Effector memory CD8-positive, alpha-beta T cell (primary cell): ENCODE measurements around the gene WNT6.
A peak's percentile ranks its signal among the peaks of the same experiment; 100 is the strongest.

Source experiments
- ATAC-seq: fragments of 150-1000 bp; cut with Tn5 transposase; replicated peaks from 2 replicates; pipeline ENCODE4 v1.10.0; 2021; ENCODE audit warnings: mild to moderate bottlenecking, moderate library complexity
- DNase-seq, 3 experiments: peaks; one replicate each; pipeline ENCODE4 v3.0.0; 2021
- H3K27ac Mint-ChIP-seq, 2 donors: one replicate each; pipeline ENCODE4 v1.8.0; 2022; ENCODE audit warnings: mild to moderate bottlenecking in 2 of 2, mixed read lengths in 2 of 2, moderate library complexity in 2 of 2
- H3K27me3 Mint-ChIP-seq, 2 donors: one replicate each; pipeline ENCODE4 v1.8.0; 2022; ENCODE audit warnings: mixed read lengths in 2 of 2
- H3K36me3 Mint-ChIP-seq: one replicate; pipeline ENCODE4 v1.8.0; 2022; ENCODE audit warnings: mild to moderate bottlenecking, moderate library complexity, mixed read lengths; ENCODE audit not compliant: insufficient read depth
- H3K4me1 Mint-ChIP-seq, 2 donors: one replicate each; pipeline ENCODE4 v1.8.0; 2022; ENCODE audit warnings: low read depth in 2 of 2, mixed read lengths in 2 of 2
- H3K4me3 Mint-ChIP-seq, 2 donors: one replicate each; pipeline ENCODE4 v1.8.0; 2022; ENCODE audit warnings: mild to moderate bottlenecking in 2 of 2, mixed read lengths in 2 of 2, moderate library complexity in 2 of 2
- H3K9me3 Mint-ChIP-seq, 2 donors: one replicate each; pipeline ENCODE4 v1.8.0; 2022; ENCODE audit warnings: mixed read lengths in 2 of 2

Gene WNT6

DNA sequence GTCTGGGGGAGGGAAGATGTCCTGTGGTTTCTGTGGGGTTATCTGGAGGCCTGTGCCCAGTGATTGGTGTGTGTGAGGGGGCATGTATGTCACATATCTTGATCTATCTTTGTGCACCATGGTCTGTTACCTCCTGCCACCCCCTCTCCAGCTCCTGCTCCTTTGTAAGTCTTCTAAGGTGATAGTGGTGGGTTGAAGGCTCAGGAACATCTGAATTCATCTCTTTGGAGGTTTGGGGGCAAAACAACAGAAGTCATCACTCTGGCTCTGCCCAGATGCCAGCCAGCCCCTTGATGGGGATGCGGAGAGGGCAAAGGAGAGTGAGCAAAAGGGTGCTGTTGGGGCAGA, 2.7 kb upstream of the WNT6 start:
- no peak for DNase-seq
- no peak for ATAC-seq
- H3K4me1 Mint-ChIP-seq = peaks cover 12 to 15% of the 10 kb centered on the region in 2 donors
- no peak overlapping the region for H3K4me3 Mint-ChIP-seq
- H3K27ac Mint-ChIP-seq = no peak overlapping the region
- peaks cover 5% of the 10 kb centered on the region for H3K36me3 Mint-ChIP-seq
- peaks cover 87 to 91% of the 10 kb centered on the region in 2 donors for H3K27me3 Mint-ChIP-seq
- H3K9me3 Mint-ChIP-seq = no peaks in the 10 kb centered on the region

DNA sequence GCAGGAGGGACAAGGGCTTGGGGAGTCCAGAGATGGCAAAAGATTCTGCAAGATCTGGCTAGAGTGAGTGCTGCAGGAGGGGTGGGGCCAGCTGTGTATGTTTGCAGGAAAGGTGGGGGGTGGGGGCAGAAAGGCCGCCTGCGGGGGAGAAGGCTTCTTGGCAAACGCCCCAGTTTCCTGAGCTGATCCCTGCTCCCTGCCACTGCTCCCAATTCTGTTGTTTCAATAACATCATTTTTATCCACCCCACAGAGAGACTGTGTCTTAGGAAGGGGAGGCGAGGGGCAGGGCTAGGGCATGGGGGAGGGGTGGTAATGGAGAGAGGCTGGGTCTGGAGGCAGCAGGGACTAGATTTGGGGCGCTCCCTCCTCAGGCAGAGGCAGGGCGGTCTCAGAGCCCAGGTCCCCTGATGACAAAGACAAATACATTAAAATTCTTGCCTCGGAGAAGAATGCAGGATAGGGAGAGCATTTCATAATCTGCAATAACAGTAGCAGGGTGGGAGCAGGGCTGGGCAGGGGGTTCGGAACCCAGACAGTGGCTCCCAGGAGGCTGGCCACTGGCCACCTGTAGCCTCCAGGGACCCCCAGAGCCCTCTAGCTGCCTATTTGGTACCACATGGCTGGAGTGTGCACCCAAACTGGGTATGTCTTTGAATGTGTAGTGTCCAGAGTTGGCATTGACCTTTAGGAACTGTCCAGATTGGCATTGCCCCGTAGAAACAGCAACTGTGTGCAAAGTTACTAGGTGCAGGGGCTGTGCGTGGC, 2.1 kb upstream of the WNT6 start:
- Mint-ChIP-seq H3K36me3 (peaks cover 5% of the 10 kb centered on the region), H3K27me3 (peaks cover 90 to 98% of the 10 kb centered on the region in 2 donors), H3K9me3 (no peaks in the 10 kb centered on the region), H3K4me3 (no peak overlapping the region), H3K27ac (no peak overlapping the region), H3K4me1 (peaks cover 12 to 15% of the 10 kb centered on the region in 2 donors)
- DNase-seq (no peak), ATAC-seq (no peak)

DNA sequence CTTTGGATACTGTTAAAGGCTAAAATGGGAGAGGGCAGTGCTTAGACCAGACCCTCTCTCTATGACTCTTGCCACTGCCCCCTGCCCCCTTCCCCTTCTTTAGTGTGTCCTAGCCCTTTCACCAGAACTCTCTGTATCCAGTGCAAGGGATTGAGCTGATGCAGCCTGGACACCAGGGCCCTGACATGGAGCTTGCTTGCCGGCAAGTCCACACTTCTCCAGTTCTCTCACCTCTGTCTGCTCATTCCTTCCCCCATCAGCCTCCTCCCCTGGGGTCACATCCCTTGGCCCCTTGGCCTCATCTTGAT, 1.5 kb upstream of the WNT6 start:
- Mint-ChIP-seq H3K27me3 (peaks cover 91 to 98% of the 10 kb centered on the region in 2 donors), H3K9me3 (no peaks in the 10 kb centered on the region), H3K36me3 (peaks cover 5% of the 10 kb centered on the region), H3K4me3 (no peak overlapping the region), H3K4me1 (peaks cover 12 to 15% of the 10 kb centered on the region in 2 donors), H3K27ac (no peak overlapping the region)
- no peak for ATAC-seq
- no peak for DNase-seq

DNA sequence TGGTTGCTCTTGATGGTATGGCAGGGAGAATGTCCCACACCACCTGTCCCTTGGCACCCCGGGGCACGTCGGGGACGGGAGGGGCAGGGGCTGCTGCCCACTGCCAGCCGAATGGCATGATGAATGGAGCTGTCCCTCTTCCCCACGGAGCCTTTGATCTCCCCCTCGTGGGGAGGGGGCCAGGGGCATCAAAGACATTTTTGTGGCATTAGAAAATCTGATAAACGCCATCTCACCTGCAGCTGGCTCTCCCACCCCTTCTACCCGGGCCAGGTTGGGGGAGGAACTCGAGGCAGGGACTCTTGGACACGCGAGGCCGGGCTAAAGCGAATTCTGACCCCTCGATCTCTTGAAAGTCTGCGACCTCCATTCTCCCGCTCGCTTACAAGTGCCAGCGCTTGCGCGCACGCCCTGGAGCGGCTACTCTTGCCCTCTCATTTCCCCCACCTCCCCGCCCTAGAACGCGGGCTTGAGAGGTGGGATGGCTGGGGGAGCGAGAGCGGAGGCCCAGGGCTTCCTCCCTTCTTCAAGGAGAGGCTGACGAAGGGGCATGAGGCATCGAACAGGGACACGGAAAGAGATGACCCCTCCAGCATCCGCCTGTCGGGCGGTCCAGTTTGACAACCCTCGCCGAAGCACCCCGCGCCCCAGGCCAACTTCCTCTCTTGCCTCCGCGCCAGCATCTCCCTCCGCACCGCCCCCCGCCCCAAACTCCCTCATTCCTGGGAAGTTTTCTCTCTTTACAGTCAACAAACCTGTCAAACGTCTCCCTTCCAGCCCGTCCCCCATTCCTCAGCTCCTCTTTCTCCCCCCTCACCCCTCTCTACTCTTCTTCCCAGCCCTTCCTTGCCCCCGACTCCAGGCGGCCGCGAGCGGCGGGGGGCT, 692 bp upstream of the WNT6 start:
- DNase-seq (no peak), ATAC-seq (no peak)
- Mint-ChIP-seq H3K4me1 (peaks cover 12 to 15% of the 10 kb centered on the region in 2 donors), H3K9me3 (no peaks in the 10 kb centered on the region), H3K27ac (no peak overlapping the region), H3K4me3 (peak overlapping the region; percentile 72), H3K36me3 (peaks cover 5% of the 10 kb centered on the region), H3K27me3 (peaks cover 91 to 98% of the 10 kb centered on the region in 2 donors)

DNA sequence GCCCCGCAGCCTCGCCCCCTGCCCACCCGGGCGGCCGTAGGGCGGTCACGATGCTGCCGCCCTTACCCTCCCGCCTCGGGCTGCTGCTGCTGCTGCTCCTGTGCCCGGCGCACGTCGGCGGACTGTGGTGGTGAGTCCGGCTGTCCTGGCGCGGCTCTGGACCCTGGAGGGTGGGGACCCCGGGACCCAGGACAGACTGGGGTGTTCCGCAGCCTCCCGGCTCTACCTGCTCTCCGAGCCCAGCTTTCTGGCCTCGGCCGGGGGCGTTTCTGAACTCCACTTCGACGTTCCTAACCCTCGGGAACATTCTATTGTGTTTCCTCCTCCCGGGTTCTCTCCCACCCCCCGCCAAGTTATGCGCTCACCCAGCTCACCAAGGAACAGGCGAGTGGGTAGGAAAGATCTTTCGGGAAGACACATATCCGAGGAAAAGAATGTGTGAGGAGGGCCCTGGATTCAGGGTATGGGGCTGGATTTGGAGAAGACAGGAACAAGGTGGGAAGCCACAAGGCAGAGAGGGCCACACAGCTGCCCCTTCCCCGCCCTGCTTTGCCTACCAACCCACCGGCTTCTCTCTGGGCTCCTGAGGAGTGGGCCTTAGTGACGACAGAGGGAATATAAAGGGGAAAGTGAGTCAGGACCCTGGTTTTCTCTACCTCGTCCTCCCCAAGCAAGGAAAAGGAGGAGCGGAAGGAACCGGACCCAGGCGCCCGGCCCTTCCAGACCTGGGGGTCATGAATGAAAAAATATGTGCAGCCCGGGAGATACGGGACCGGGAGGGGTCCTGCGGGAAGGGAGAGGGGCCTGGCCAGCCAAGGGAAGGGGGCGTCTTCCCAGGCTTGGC, 605 bp downstream of the WNT6 start:
- DNase-seq (no peak), ATAC-seq (no peak)
- peaks cover 12 to 15% of the 10 kb centered on the region in 2 donors for H3K4me1 Mint-ChIP-seq
- no peak overlapping the region for H3K27ac Mint-ChIP-seq
- no peaks in the 10 kb centered on the region for H3K9me3 Mint-ChIP-seq
- H3K36me3 Mint-ChIP-seq = peaks cover 4% of the 10 kb centered on the region
- peaks cover 91 to 98% of the 10 kb centered on the region in 2 donors for H3K27me3 Mint-ChIP-seq
- H3K4me3 Mint-ChIP-seq = peak overlapping the region; percentile 71 to 81

DNA sequence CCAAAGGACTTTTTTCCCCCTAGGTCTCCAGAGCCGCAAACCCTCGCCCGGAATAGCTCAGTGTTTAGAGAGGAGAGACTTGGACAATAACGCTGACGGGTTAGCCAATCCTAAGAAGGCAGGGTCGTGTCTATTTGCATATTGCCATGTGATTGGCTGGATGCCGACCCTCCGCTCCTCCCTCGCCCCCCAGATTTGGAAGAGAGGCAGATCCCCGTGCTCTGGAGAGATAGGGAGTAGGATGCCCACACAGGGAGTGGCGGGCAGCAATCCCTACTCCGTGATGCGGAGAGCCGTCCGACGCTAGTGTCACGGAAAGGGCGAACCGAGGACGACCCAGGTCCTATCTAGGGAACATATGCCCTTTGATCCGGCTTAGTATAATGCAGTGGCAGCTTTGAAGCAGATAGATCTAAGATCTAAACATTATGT, 1.4 kb downstream of the WNT6 start:
- Mint-ChIP-seq H3K27me3 (peaks cover 85 to 98% of the 10 kb centered on the region in 2 donors), H3K36me3 (peaks cover 3% of the 10 kb centered on the region), H3K4me1 (peaks cover 12 to 15% of the 10 kb centered on the region in 2 donors), H3K9me3 (no peaks in the 10 kb centered on the region), H3K27ac (no peak overlapping the region), H3K4me3 (peak overlapping the region; percentile 14 to 71)
- ATAC-seq = peak; percentile 36
- DNase-seq = no peak

DNA sequence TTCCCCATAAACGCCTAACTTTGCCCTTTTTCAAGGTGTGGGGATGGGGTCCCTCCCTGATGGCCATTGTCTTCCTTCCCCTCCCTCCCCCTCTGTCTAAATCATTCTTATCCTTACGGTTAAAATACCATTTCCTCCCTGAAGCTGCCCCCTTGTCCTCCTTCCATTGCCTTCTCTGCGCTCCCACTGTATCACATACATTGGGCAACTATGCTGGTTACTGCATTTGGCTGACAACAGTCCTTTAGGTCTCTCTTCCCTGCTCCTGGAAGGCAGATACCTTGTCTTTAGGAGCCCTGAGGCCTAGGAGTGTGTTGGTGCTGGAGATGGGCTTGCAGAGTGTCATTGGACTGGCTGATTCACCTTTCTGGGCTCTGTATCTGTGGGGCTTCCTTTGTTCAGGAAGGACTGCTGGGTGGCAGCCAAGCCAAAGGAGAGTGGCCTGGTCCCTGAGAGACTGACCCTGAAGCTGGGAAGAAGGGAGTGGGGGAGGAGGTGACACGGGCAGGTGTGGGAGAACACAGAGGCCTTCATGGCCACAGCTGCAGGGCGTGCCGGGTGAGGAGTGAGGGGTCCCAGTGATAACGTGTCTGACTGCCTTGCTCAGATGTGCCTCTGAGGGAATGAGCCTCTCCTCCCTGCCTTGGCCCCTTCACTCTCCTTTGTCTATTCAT, 2.2 kb downstream of the WNT6 start:
- no peaks in the 10 kb centered on the region for H3K9me3 Mint-ChIP-seq
- H3K36me3 Mint-ChIP-seq = peaks cover 3% of the 10 kb centered on the region
- peaks cover 76 to 98% of the 10 kb centered on the region in 2 donors for H3K27me3 Mint-ChIP-seq
- H3K4me3 Mint-ChIP-seq = no peak overlapping the region
- DNase-seq = no peak
- ATAC-seq = no peak
- no peak overlapping the region for H3K27ac Mint-ChIP-seq
- peaks cover 12 to 15% of the 10 kb centered on the region in 2 donors for H3K4me1 Mint-ChIP-seq

DNA sequence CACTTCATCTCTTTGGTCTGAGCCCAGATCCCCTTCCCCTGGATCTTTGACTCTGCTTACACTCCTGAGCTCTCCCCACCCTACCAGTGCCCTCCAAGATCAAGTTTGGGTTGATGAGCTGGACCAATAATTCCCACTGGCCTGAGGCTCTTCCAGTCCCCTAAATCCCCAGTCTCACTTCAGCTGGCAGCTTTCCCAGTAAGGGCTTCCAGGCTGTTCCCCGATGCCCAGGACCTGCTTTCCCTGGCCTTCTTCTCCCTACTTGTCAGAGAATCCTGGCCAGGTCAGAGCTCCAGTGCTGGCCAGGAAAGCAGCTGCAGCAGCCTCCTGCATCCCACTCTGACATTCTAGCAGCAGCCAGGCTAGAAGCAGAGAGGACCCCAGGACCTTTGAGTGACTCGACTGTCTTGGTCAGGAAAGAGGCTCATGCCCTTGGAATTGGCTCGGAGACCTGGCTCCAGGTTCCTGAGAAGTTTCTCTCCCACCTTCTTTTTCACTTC, 3.5 kb downstream of the WNT6 start:
- no peak for DNase-seq
- Mint-ChIP-seq H3K36me3 (peaks cover 3% of the 10 kb centered on the region), H3K4me3 (no peak overlapping the region), H3K9me3 (no peaks in the 10 kb centered on the region), H3K27me3 (peaks cover 69 to 98% of the 10 kb centered on the region in 2 donors), H3K27ac (no peak overlapping the region), H3K4me1 (peaks cover 12 to 15% of the 10 kb centered on the region in 2 donors)
- no peak for ATAC-seq

DNA sequence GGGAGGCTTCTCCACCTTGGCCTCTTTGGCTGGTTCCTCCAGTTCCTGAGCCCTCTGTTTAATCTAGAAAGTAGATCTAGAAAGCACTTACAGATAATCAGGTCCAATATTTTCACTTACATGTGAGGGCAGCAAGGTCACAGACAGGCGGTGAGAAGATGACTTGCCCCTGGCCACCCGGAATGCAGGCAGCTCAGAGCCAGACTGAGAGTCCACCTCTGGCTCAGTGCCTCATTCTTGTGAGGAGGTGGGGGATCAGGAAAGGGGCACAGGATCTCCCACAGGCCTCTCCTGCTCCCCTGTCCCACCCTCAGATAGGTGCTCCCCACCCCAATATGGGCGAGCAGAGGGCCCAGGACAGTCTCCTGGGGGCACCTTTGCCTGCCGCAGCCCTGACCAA, 5.8 kb downstream of the WNT6 start:
- H3K4me1 Mint-ChIP-seq = peaks cover 4 to 7% of the 10 kb centered on the region in 2 donors
- DNase-seq (no peak), ATAC-seq (no peak)
- no peak overlapping the region for H3K4me3 Mint-ChIP-seq
- no peaks in the 10 kb centered on the region for H3K9me3 Mint-ChIP-seq
- H3K36me3 Mint-ChIP-seq = no peaks in the 10 kb centered on the region
- H3K27me3 Mint-ChIP-seq = peaks cover 58 to 97% of the 10 kb centered on the region in 2 donors
- H3K27ac Mint-ChIP-seq = no peak overlapping the region

DNA sequence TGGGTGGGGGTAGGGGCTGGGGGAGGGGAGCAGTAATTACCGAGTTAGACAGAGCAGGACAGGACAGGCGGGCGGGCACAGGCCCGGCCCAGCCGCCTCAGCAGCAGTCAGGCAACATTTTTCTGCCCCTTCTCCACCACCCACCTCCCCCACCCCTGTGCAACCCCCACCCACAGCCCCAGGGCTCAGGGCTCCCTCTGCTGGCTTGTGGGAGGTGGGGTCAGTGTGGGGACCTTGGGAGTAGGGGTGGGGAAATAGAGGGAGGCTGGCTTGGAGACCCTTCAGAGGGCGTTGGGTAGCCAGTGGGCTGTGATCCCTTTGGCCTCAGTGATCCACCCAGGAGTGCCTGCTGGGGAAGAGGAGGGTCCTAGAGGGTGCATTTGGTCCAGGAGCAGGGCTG, 6.4 kb downstream of the WNT6 start:
- H3K4me1 Mint-ChIP-seq = peaks cover 5 to 7% of the 10 kb centered on the region in 2 donors
- H3K4me3 Mint-ChIP-seq = no peak overlapping the region
- H3K9me3 Mint-ChIP-seq = no peaks in the 10 kb centered on the region
- H3K27me3 Mint-ChIP-seq = peaks cover 52 to 97% of the 10 kb centered on the region in 2 donors
- H3K36me3 Mint-ChIP-seq = no peaks in the 10 kb centered on the region
- no peak for ATAC-seq
- DNase-seq = no peak
- no peak overlapping the region for H3K27ac Mint-ChIP-seq

DNA sequence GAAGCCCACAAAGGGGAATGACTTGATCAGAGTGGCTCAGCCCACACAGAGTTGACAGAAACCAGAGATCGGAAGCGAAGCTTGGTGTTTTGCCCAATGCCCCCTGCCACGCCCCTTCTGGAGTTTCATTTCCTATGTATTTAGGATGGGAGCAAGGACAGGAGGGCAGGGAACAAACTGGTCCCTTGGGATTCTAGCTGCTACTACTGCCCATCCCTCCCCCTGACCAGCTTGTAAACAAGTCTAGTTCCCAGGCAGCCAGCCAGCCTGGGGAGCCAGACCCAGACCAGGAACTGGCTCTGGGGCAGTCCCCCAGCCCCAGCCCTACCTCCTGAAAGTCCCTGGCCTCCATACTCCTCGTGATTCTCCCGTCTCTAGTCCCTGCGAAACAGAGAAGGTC, 8.3 kb downstream of the WNT6 start:
- Mint-ChIP-seq H3K4me1 (peaks cover 13 to 15% of the 10 kb centered on the region in 2 donors), H3K36me3 (no peaks in the 10 kb centered on the region), H3K9me3 (no peaks in the 10 kb centered on the region), H3K27me3 (peaks cover 50 to 96% of the 10 kb centered on the region in 2 donors), H3K4me3 (no peak overlapping the region), H3K27ac (no peak overlapping the region)
- DNase-seq (no peak), ATAC-seq (no peak)

DNA sequence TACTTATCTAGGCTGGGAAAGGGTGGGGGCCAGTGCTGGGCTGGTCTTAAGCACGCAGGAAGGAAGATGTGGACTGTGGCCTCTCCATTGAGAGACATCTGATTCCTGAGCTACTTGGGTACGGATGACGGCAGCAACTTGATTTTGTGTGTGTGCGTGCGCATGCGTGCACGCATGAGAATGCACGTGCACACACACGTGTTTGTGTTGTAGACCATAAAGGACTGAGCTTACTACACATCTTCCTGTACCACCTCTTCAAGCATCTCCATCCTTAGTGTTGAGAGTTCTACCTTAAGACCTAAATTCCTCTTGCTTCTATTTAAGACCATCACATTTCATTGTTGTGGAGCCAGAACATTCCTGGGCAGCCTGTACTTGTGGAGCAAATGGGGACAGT, 9.5 kb downstream of the WNT6 start:
- DNase-seq = no peak
- H3K27me3 Mint-ChIP-seq = peaks cover 44 to 96% of the 10 kb centered on the region in 2 donors
- H3K4me3 Mint-ChIP-seq = no peak overlapping the region
- H3K36me3 Mint-ChIP-seq = no peaks in the 10 kb centered on the region
- no peak overlapping the region for H3K27ac Mint-ChIP-seq
- no peaks in the 10 kb centered on the region for H3K9me3 Mint-ChIP-seq
- peaks cover 18 to 19% of the 10 kb centered on the region in 2 donors for H3K4me1 Mint-ChIP-seq
- no peak for ATAC-seq

DNA sequence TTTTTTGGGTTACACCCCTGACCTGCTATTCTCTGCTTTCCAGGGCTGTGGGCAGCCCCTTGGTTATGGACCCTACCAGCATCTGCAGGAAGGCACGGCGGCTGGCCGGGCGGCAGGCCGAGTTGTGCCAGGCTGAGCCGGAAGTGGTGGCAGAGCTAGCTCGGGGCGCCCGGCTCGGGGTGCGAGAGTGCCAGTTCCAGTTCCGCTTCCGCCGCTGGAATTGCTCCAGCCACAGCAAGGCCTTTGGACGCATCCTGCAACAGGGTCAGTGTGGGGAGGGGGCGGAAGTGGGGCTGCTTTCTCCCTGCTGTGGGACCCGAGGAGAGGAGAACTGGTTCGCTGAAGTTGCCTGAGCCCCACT, 11.4 kb downstream of the WNT6 start:
- H3K27ac Mint-ChIP-seq = no peak overlapping the region
- H3K27me3 Mint-ChIP-seq = peaks cover 31 to 96% of the 10 kb centered on the region in 2 donors
- peaks cover 18 to 19% of the 10 kb centered on the region in 2 donors for H3K4me1 Mint-ChIP-seq
- DNase-seq (no peak), ATAC-seq (peak; percentile 15)
- H3K36me3 Mint-ChIP-seq = no peaks in the 10 kb centered on the region
- peak overlapping the region; percentile 49 to 70 for H3K4me3 Mint-ChIP-seq
- H3K9me3 Mint-ChIP-seq = no peaks in the 10 kb centered on the region
